K562 treated with DMSO at 1 percent for 24 hours (cell line): ENCODE measurements around the gene RASA1. TPM values are rescaled to one million over a fixed set of nuclear protein-coding genes. Genes with fewer than 3 reads are reported as not detected.

Experiments
- total RNA-seq: library from RNA; unstranded; fragments of 300-600 nt; gene quantifications from 2 replicates; pipeline ENCODE4 v1.2.3, GENCODE V29; 2022; ENCODE audit warnings: low read depth; ENCODE audit not compliant: insufficient read depth

The RASA1 gene
- 10.0 and 11.1 TPM in 2 replicates for total RNA-seq

GRCh38 chr5:87267574-87268125 lies at the start of gene RASA1:
TSS of gene RASA1 (plus strand) at chr5:87267883. CDS start at chr5:87268452, 569 bp downstream.

GRCh38 chr5:87412630-87413342 lies 145.1 kb downstream of the RASA1 start, which contains the start of gene CCNH:
TSS of gene CCNH (minus strand) at chr5:87412930. CDS start at chr5:87412794, 136 bp downstream.

Other genes starting within 250 kb of the RASA1 start
- gene CCNH, start 145.0 kb downstream of the RASA1 start, total RNA-seq: 36.2 and 46.5 TPM in 2 replicates